ENCODE data around the gene PALB2.
A peak's percentile ranks its signal among the peaks of the same experiment; 100 is the strongest.

DNA sequence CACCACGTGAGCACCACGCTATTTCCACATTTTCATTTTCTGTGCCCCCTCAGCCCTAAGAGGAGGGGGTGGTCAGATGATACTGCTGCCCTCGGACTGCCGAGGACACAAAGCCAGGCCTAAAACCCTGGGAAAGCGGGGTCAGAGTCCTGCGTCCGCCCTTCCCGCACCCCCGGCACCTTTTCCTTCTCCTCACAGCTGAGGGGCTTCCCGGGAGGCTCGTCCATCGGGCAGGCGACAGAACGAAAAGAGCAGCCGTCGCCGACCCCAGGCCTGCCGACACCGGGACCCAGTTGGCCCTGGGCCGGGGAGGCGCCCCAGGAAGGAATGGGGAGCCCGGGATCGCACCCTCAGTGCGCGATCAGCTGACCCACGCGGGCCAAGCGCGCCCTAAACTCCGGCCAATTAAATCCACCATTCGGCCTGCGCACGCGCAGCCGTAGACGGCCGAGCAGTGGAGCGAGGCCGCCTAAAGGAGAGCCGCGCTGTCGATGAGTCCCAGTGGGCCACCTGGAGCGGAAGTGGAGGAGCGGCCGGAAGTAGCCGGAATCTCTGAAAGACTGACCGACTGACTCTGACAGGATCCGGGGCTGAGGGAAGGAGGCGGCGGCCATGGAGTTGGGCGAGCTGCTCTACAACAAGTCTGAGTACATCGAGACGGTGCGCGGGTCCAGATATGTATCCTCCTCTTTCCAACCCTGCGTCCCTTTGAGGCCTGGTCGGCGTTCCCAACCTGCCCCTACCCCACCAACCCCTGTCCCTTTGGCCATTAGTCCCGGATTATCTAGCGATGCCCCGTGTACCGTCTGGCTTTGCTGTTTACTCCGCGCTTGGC lies at the start of gene PALB2, which contains the start of gene DCTN5:
- TF ChIP-seq POLR2AphosphoS5 (IDR thresholded peaks at IDR 0.05): peak; percentile 72 to 93
- no peak for TF ChIP-seq POLR2A (IDR thresholded peaks at IDR 0.05; ENCODE audit: low read depth)
